ENCODE measurements around the gene QTRT2. TPM values are rescaled to one million over a fixed set of nuclear protein-coding genes. Genes with fewer than 3 reads are reported as not detected.

QTRT2 gene
- total RNA-seq, 1 donor from 2014 or later, result 32.1 TPM

- no peaks in the 10 kb centered on the region for H3K36me3 Mint-ChIP-seq
- no peak overlapping the region for H3K4me3 Mint-ChIP-seq
- H3K4me2 ChIP-seq, result no peak overlapping the region
- H3K9ac ChIP-seq, result no peak overlapping the region
- DNase-seq (ENCODE audit: low spot score), result no peak
- no peak overlapping the region for H3K27ac ChIP-seq
- no peak overlapping the region for H3K4me3 ChIP-seq
- H4K20me1 ChIP-seq (ENCODE audit: low read depth), result no peaks in the 10 kb centered on the region
- peaks cover 24% of the 10 kb centered on the region for H3K4me1 ChIP-seq
- TF ChIP-seq, protein P1, sequence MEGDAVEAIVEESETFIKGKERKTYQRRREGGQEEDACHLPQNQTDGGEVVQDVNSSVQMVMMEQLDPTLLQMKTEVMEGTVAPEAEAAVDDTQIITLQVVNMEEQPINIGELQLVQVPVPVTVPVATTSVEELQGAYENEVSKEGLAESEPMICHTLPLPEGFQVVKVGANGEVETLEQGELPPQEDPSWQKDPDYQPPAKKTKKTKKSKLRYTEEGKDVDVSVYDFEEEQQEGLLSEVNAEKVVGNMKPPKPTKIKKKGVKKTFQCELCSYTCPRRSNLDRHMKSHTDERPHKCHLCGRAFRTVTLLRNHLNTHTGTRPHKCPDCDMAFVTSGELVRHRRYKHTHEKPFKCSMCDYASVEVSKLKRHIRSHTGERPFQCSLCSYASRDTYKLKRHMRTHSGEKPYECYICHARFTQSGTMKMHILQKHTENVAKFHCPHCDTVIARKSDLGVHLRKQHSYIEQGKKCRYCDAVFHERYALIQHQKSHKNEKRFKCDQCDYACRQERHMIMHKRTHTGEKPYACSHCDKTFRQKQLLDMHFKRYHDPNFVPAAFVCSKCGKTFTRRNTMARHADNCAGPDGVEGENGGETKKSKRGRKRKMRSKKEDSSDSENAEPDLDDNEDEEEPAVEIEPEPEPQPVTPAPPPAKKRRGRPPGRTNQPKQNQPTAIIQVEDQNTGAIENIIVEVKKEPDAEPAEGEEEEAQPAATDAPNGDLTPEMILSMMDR (IDR thresholded peaks at IDR 0.05), result no peak
- TF ChIP-seq EZH2phosphoT487 (IDR thresholded peaks at IDR 0.05) (no peak), EZH2 (IDR thresholded peaks at IDR 0.05) (no peak)
- no peaks in the 10 kb centered on the region for H3K9me3 ChIP-seq (ENCODE audit: low read depth)
- H3K9me3 Mint-ChIP-seq, result peaks cover 4% of the 10 kb centered on the region
- peaks cover 6% of the 10 kb centered on the region for H3K27me3 Mint-ChIP-seq (ENCODE audit: insufficient read depth, low read depth)
- no peak overlapping the region for H3K27ac Mint-ChIP-seq
- H3K27me3 ChIP-seq, result no peaks in the 10 kb centered on the region
- H3K4me1 Mint-ChIP-seq, result peaks cover 37% of the 10 kb centered on the region
- peaks cover 21% of the 10 kb centered on the region for H3F3A ChIP-seq (ENCODE audit: low read depth)
- no peaks in the 10 kb centered on the region for H3K79me2 ChIP-seq (ENCODE audit: low read depth)
- H3K36me3 ChIP-seq, result peaks cover 2% of the 10 kb centered on the region
- peak overlapping the region; percentile 58 for H2AFZ ChIP-seq (replicated peaks)
These were observed 36.5 kb downstream of the QTRT2 start for GRCh38 chr3:114093016-114093380.

GRCh38 chr3:114093596-114093995 lies 37.1 kb downstream of the QTRT2 start:
- no peak overlapping the region for H3K27ac Mint-ChIP-seq
- Histone ChIP-seq H3K27ac (no peak overlapping the region), H3K27me3 (no peaks in the 10 kb centered on the region)

GRCh38 chr3:114095796-114096195 lies 39.3 kb downstream of the QTRT2 start:
- H3K4me3 Mint-ChIP-seq, result no peak overlapping the region
- H3K4me3 ChIP-seq, result no peak overlapping the region
- no peak overlapping the region for H3K27ac ChIP-seq
- peaks cover 17% of the 10 kb centered on the region for H3K4me1 ChIP-seq
- H3K4me1 Mint-ChIP-seq, result peaks cover 30% of the 10 kb centered on the region
- peaks cover 4% of the 10 kb centered on the region for H3K9me3 Mint-ChIP-seq
- no peaks in the 10 kb centered on the region for H3K79me2 ChIP-seq (ENCODE audit: low read depth)
- no peaks in the 10 kb centered on the region for H3K27me3 ChIP-seq
- no peak overlapping the region for H2AFZ ChIP-seq (replicated peaks)
- no peak for DNase-seq (ENCODE audit: low spot score)
- TF ChIP-seq EZH2phosphoT487 (IDR thresholded peaks at IDR 0.05) (no peak), EZH2 (IDR thresholded peaks at IDR 0.05) (no peak)
- TF ChIP-seq, protein P1 (IDR thresholded peaks at IDR 0.05), result no peak
- no peaks in the 10 kb centered on the region for H3K36me3 ChIP-seq
- H3K27me3 Mint-ChIP-seq (ENCODE audit: insufficient read depth, low read depth), result peaks cover 2% of the 10 kb centered on the region
- no peak overlapping the region for H3K4me2 ChIP-seq
- no peaks in the 10 kb centered on the region for H4K20me1 ChIP-seq (ENCODE audit: low read depth)
- H3K9me3 ChIP-seq (ENCODE audit: low read depth), result no peaks in the 10 kb centered on the region
- H3K27ac Mint-ChIP-seq, result no peak overlapping the region
- H3K36me3 Mint-ChIP-seq, result no peaks in the 10 kb centered on the region
- no peak overlapping the region for H3K9ac ChIP-seq
- H3F3A ChIP-seq (ENCODE audit: low read depth), result peaks cover 4% of the 10 kb centered on the region

More at GRCh38 chr3:114093596-114093995, 37.1 kb downstream of the QTRT2 start:
- no peak for DNase-seq (ENCODE audit: low spot score)
- no peaks in the 10 kb centered on the region for H3K79me2 ChIP-seq (ENCODE audit: low read depth)
- no peak overlapping the region for H3K9ac ChIP-seq
- H3F3A ChIP-seq (ENCODE audit: low read depth), result peaks cover 21% of the 10 kb centered on the region
- H3K4me3 Mint-ChIP-seq, result no peak overlapping the region
- no peak overlapping the region for H3K4me2 ChIP-seq
- peaks cover 4% of the 10 kb centered on the region for H3K9me3 Mint-ChIP-seq
- H4K20me1 ChIP-seq (ENCODE audit: low read depth), result no peaks in the 10 kb centered on the region
- TF ChIP-seq EZH2 (IDR thresholded peaks at IDR 0.05) (no peak), EZH2phosphoT487 (IDR thresholded peaks at IDR 0.05) (no peak)
- TF ChIP-seq, protein P1 (IDR thresholded peaks at IDR 0.05), result no peak
- H2AFZ ChIP-seq (replicated peaks), result no peak overlapping the region
- H3K4me1 Mint-ChIP-seq, result peaks cover 34% of the 10 kb centered on the region
- H3K36me3 Mint-ChIP-seq, result no peaks in the 10 kb centered on the region
- peaks cover 24% of the 10 kb centered on the region for H3K4me1 ChIP-seq
- H3K9me3 ChIP-seq (ENCODE audit: low read depth), result no peaks in the 10 kb centered on the region
- no peak overlapping the region for H3K4me3 ChIP-seq
- H3K36me3 ChIP-seq, result no peaks in the 10 kb centered on the region
- peaks cover 6% of the 10 kb centered on the region for H3K27me3 Mint-ChIP-seq (ENCODE audit: insufficient read depth, low read depth)
